Measurements from ENCODE around the gene AHR. TPM values are rescaled to one million over a fixed set of nuclear protein-coding genes. Genes with fewer than 3 reads are reported as not detected.
A peak's percentile ranks its signal among the peaks of the same experiment; 100 is the strongest.

AHR gene
- total RNA-seq, 1 experiment from 2014 or later = 72.7 TPM

GRCh38 chr7:17320657-17321056 is 22.2 kb downstream of the AHR start:
- Histone ChIP-seq H2AFZ (ENCODE audit: low read length) (no peak overlapping the region), H3K36me3 (ENCODE audit: low read depth, low read length) (peaks cover 20% of the 10 kb centered on the region; the same call in 1 of the 2 replicates), H3K27ac (ENCODE audit: low read length) (no peak overlapping the region), H3K9me3 (ENCODE audit: low read length) (no peaks in the 10 kb centered on the region), H3K4me2 (ENCODE audit: low read length) (no peak overlapping the region), H3K9me2 (replicated peaks; ENCODE audit: low read length) (no peaks in the 10 kb centered on the region), H3K4me1 (ENCODE audit: insufficient read depth, low read length) (peaks cover 28% of the 10 kb centered on the region), H4K20me1 (ENCODE audit: low read length) (peaks cover 10% of the 10 kb centered on the region; the same call in 1 of the 2 replicates), H3K79me2 (ENCODE audit: low read length) (peaks cover 54% of the 10 kb centered on the region), H3K4me3 (ENCODE audit: low read length) (no peak overlapping the region), H3F3A (ENCODE audit: low read length, unreplicated experiment) (peaks cover 8% of the 10 kb centered on the region), H3K9ac (ENCODE audit: low read length) (no peak overlapping the region), H3K27me3 (ENCODE audit: low read length) (no peaks in the 10 kb centered on the region)
- BruUV-seq (replicated peaks) = no TSS peak
- CTCF ChIA-PET = interaction anchor here (0.5 kb wide), 1 partner anchor 280 kb away, joined by 3 read pairs; no protein-coding TSS in a partner anchor
- intact Hi-C loops (cut with micrococcal nuclease) = loop anchor here (5.0 kb wide), 1 partner anchor 327 kb away; no protein-coding TSS in a partner anchor
- POLR2A ChIA-PET (ENCODE audit: unreplicated experiment) = no interaction called here
- TF ChIP-seq EZH2 (IDR thresholded peaks at IDR 0.05; ENCODE audit: low read length, unreplicated experiment) (no peak), CTCF (conservative IDR thresholded peaks at IDR 0.05; ENCODE audit: low read depth, low read length) (no peak), EZH2phosphoT487 (IDR thresholded peaks at IDR 0.05; ENCODE audit: borderline replicate concordance, low read length) (no peak)
- ATAC-seq (no peak), DNase-seq (no peak)

- Histone ChIP-seq H3K4me3 (ENCODE audit: low read length) (no peak overlapping the region), H3K27me3 (ENCODE audit: low read length) (no peaks in the 10 kb centered on the region), H3K4me2 (ENCODE audit: low read length) (peak overlapping the region; percentile 24), H3K4me1 (ENCODE audit: insufficient read depth, low read length) (peaks cover 23% of the 10 kb centered on the region), H3K27ac (ENCODE audit: low read length) (peak overlapping the region; percentile 67), H3K9me2 (replicated peaks; ENCODE audit: low read length) (no peaks in the 10 kb centered on the region), H3K36me3 (ENCODE audit: low read depth, low read length) (peaks cover 34% of the 10 kb centered on the region), H3F3A (ENCODE audit: low read length, unreplicated experiment) (peaks cover 4% of the 10 kb centered on the region), H3K9ac (ENCODE audit: low read length) (peak overlapping the region; percentile 11; the same call in 1 of the 2 replicates), H3K9me3 (ENCODE audit: low read length) (no peaks in the 10 kb centered on the region), H4K20me1 (ENCODE audit: low read length) (no peaks in the 10 kb centered on the region), H2AFZ (ENCODE audit: low read length) (no peak overlapping the region), H3K79me2 (ENCODE audit: low read length) (peaks cover 38% of the 10 kb centered on the region)
- BruUV-seq (replicated peaks) = TSS peak; percentile 4
- intact Hi-C loops (cut with micrococcal nuclease) = loop anchor here (1.0 to 5.0 kb wide), 2 partner anchors 207 to 234 kb away; no protein-coding TSS in a partner anchor
- TF ChIP-seq CTCF (conservative IDR thresholded peaks at IDR 0.05; ENCODE audit: low read depth, low read length) (no peak), EZH2 (IDR thresholded peaks at IDR 0.05; ENCODE audit: low read length, unreplicated experiment) (no peak), EZH2phosphoT487 (IDR thresholded peaks at IDR 0.05; ENCODE audit: borderline replicate concordance, low read length) (no peak)
- ChIA-PET CTCF (no interaction called here), POLR2A (ENCODE audit: unreplicated experiment) (no interaction called here)
- DNase-seq (peak; percentile 89), ATAC-seq (peak; percentile 76)
Measured at GRCh38 chr7:17325364-17325763, 26.9 kb downstream of the AHR start.

- BruUV-seq (replicated peaks) = no TSS peak
- intact Hi-C loops (cut with micrococcal nuclease) = loop anchor here (1.0 to 5.0 kb wide), 2 partner anchors 21 to 206 kb away; no protein-coding TSS in a partner anchor
- H3F3A ChIP-seq (ENCODE audit: low read length, unreplicated experiment) = peaks cover 4% of the 10 kb centered on the region
- CTCF ChIA-PET = no interaction called here
- no peaks in the 10 kb centered on the region for H4K20me1 ChIP-seq (ENCODE audit: low read length)
- H3K9me2 ChIP-seq (replicated peaks; ENCODE audit: low read length) = no peaks in the 10 kb centered on the region
- no peaks in the 10 kb centered on the region for H3K27me3 ChIP-seq (ENCODE audit: low read length)
- peak overlapping the region; percentile 67 for H3K27ac ChIP-seq (ENCODE audit: low read length)
- peak; percentile 85 for ATAC-seq
- peak; percentile 69 for DNase-seq
- H3K9me3 ChIP-seq (ENCODE audit: low read length) = no peaks in the 10 kb centered on the region
- peaks cover 44% of the 10 kb centered on the region for H3K36me3 ChIP-seq (ENCODE audit: low read depth, low read length)
- H3K9ac ChIP-seq (ENCODE audit: low read length) = no peak overlapping the region
- H3K4me3 ChIP-seq (ENCODE audit: low read length) = no peak overlapping the region
- TF ChIP-seq EZH2phosphoT487 (IDR thresholded peaks at IDR 0.05; ENCODE audit: borderline replicate concordance, low read length) (no peak), EZH2 (IDR thresholded peaks at IDR 0.05; ENCODE audit: low read length, unreplicated experiment) (no peak), CTCF (conservative IDR thresholded peaks at IDR 0.05; ENCODE audit: low read depth, low read length) (no peak)
- H3K79me2 ChIP-seq (ENCODE audit: low read length) = peaks cover 28% of the 10 kb centered on the region
- no peak overlapping the region for H2AFZ ChIP-seq (ENCODE audit: low read length)
- POLR2A ChIA-PET (ENCODE audit: unreplicated experiment) = interaction anchor here (1.0 kb wide), 1 partner anchor 325 kb away, joined by 6 read pairs; no protein-coding TSS in a partner anchor
- H3K4me2 ChIP-seq (ENCODE audit: low read length) = peak overlapping the region; percentile 24
- peaks cover 23% of the 10 kb centered on the region for H3K4me1 ChIP-seq (ENCODE audit: insufficient read depth, low read length)
Measured at GRCh38 chr7:17326378-17326777, 27.9 kb downstream of the AHR start.

All from PC-3 (cell line).